Neuronal stem cell (in vitro differentiated cells): ENCODE measurements around the gene BEX3.
A peak's percentile ranks its signal among the peaks of the same experiment; 100 is the strongest.

Experiments
- DNase-seq: peaks from one replicate; pipeline ENCODE4 v3.0.0-alpha.2; 2013; ENCODE audit warnings: low spot score
- H2AFZ ChIP-seq: one replicate; pipeline ENCODE4 v1.6.1; 2013; ENCODE audit warnings: mild to moderate bottlenecking, low read length, inconsistent platforms
- H2AK5ac ChIP-seq: 2 replicates; pipeline ENCODE4 v1.6.1; 2013; ENCODE audit warnings: low read depth, mild to moderate bottlenecking, inconsistent platforms, low read length, moderate library complexity, mixed read lengths
- H2BK120ac ChIP-seq: 2 replicates; pipeline ENCODE4 v1.6.1; 2013; ENCODE audit warnings: low read depth, mild to moderate bottlenecking, inconsistent platforms, low read length, moderate library complexity, mixed read lengths
- H2BK12ac ChIP-seq: one replicate; pipeline ENCODE4 v1.6.1; 2013; ENCODE audit warnings: low read length, inconsistent platforms
- H2BK15ac ChIP-seq: 2 replicates; pipeline ENCODE4 v1.6.1; 2013; ENCODE audit warnings: mild to moderate bottlenecking, low read length, inconsistent platforms, mixed read lengths
- H2BK5ac ChIP-seq: one replicate; pipeline ENCODE4 v1.6.1; 2013; ENCODE audit warnings: inconsistent platforms, mild to moderate bottlenecking, low read length, moderate library complexity
- H3K14ac ChIP-seq: one replicate; pipeline ENCODE4 v1.6.1; 2013; ENCODE audit warnings: low read length, inconsistent platforms
- H3K18ac ChIP-seq: 2 replicates; pipeline ENCODE4 v1.6.1; 2013; ENCODE audit warnings: low read length, inconsistent platforms
- H3K23ac ChIP-seq: 2 replicates; pipeline ENCODE4 v1.6.1; 2013; ENCODE audit warnings: low read depth, mild to moderate bottlenecking, mixed read lengths, low read length, inconsistent platforms; ENCODE audit not compliant: poor library complexity
- H3K27ac ChIP-seq: replicated peaks from 3 replicates; pipeline ENCODE4 v1.5.1; 2013; ENCODE audit warnings: low read length, inconsistent platforms
- H3K27me3 ChIP-seq, 3 experiments: 2 replicates each; pipeline ENCODE4 v1.6.1; 2013; ENCODE audit warnings: low read length in 3 of 3, mild to moderate bottlenecking in 2 of 3, inconsistent platforms in 1 of 3, low read depth in 1 of 3, mixed read lengths in 1 of 3, moderate library complexity in 1 of 3; ENCODE audit not compliant: control insufficient read depth in 3 of 3, insufficient read depth in 3 of 3
- H3K36me3 ChIP-seq, 2 donors: replicated peaks in 1 of 2; 2 replicates each; pipeline ENCODE4 v1.6.1; 2013; ENCODE audit warnings: low read length in 2 of 2; ENCODE audit not compliant: control insufficient read depth in 2 of 2, insufficient read depth in 2 of 2
- H3K4ac ChIP-seq: 2 replicates; pipeline ENCODE4 v1.6.1; 2013; ENCODE audit warnings: inconsistent platforms, mild to moderate bottlenecking, low read length, moderate library complexity
- H3K4me1 ChIP-seq, 2 donors: 1 replicate in 1 of 2; 2 replicates in 1 of 2; pipeline ENCODE4 v1.6.1; 2013; ENCODE audit warnings: low read length in 2 of 2, low read depth in 1 of 2; ENCODE audit not compliant: control insufficient read depth in 2 of 2, insufficient read depth in 1 of 2
- H3K4me2 ChIP-seq: one replicate; pipeline ENCODE4 v1.6.1; 2013; ENCODE audit warnings: mild to moderate bottlenecking, low read length, inconsistent platforms; ENCODE audit not compliant: insufficient read depth, poor library complexity, severe bottlenecking
- H3K4me3 ChIP-seq, 2 donors: 2 replicates each; pipeline ENCODE4 v1.5.1; 2013; ENCODE audit warnings: low read length in 2 of 2, mild to moderate bottlenecking in 2 of 2, inconsistent platforms in 1 of 2, moderate library complexity in 1 of 2
- H3K79me1 ChIP-seq: one replicate; pipeline ENCODE4 v1.6.1; 2013; ENCODE audit warnings: low read depth, mild to moderate bottlenecking, inconsistent platforms, low read length, moderate library complexity
- H3K9ac ChIP-seq: one replicate; pipeline ENCODE4 v1.6.1; 2013; ENCODE audit warnings: mild to moderate bottlenecking, low read depth, low read length, inconsistent platforms; ENCODE audit not compliant: poor library complexity
- H3K9me3 ChIP-seq, 2 donors: replicated peaks in 1 of 2; 2 replicates each; pipeline versions ENCODE3 to v1.6.1; 2013; ENCODE audit warnings: low read length in 2 of 2, mild to moderate bottlenecking in 2 of 2, inconsistent platforms in 1 of 2, low read depth in 1 of 2, mixed read lengths in 1 of 2, moderate library complexity in 1 of 2; ENCODE audit not compliant: control insufficient read depth in 2 of 2, insufficient read depth in 1 of 2
- H4K8ac ChIP-seq: one replicate; pipeline ENCODE4 v1.6.1; 2013; ENCODE audit warnings: low read depth, mild to moderate bottlenecking, inconsistent platforms, low read length, moderate library complexity
- H4K91ac ChIP-seq: one replicate; pipeline ENCODE4 v1.6.1; 2013; ENCODE audit warnings: low read length, low read depth, mild to moderate bottlenecking, inconsistent platforms; ENCODE audit not compliant: poor library complexity
- WGBS, 2 donors: extraction: QIAGEN DNeasy Blood & Tissue Kit; methylation state at CpG; one replicate each; pipeline ENCODE4 v1.1.7; 2013; ENCODE audit warnings: missing lambda C conversion rate in 2 of 2, mixed read lengths in 1 of 2; ENCODE audit not compliant: insufficient read length in 2 of 2, insufficient replicate concordance in 1 of 2; ENCODE audit errors: extremely low coverage in 2 of 2; 5-methylcytosine and 5-hydroxymethylcytosine counted together

BEX3 gene

DNA sequence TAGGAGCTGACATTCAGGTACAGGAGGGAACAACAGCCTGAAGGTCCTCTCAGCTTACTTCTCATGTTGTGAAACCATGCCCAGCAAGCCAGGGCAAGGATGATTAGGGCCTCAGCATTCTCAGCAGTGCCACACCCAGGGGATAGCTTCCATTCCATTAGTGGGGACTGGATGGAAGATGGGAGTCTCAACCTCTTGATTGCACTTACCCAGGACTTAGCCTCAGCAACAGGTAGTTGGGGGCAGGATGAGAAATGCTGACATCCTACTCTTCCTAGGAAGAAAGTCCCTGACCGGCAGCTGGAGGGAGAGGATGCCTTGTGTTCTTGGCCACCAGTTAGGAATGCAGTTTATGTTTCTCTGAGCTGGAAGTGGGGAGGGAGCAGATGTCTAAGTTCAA lies 8.8 kb upstream of the BEX3 start:
- Histone ChIP-seq H2BK120ac (no peak overlapping the region), H3K36me3 (no peaks in the 10 kb centered on the region), H3K14ac (no peak overlapping the region), H3K4me1 (peaks cover 0 to 3% of the 10 kb centered on the region in 2 donors), H3K27me3 (no peaks in the 10 kb centered on the region), H4K8ac (no peak overlapping the region), H3K27ac (no peak overlapping the region), H4K91ac (no peak overlapping the region), H3K4ac (no peak overlapping the region), H3K9me3 (no peaks in the 10 kb centered on the region), H3K9ac (no peak overlapping the region), H2AK5ac (no peak overlapping the region), H3K23ac (no peak overlapping the region), H3K79me1 (no peaks in the 10 kb centered on the region), H2BK5ac (no peak overlapping the region), H2BK15ac (no peak overlapping the region), H3K4me2 (no peak overlapping the region), H3K18ac (no peak overlapping the region), H3K4me3 (no peak overlapping the region), H2AFZ (peak overlapping the region; percentile 41), H2BK12ac (no peak overlapping the region)
- no peak for DNase-seq
- WGBS, 2 donors: no CpG with 5 or more reads among the region's 1 CpG

DNA sequence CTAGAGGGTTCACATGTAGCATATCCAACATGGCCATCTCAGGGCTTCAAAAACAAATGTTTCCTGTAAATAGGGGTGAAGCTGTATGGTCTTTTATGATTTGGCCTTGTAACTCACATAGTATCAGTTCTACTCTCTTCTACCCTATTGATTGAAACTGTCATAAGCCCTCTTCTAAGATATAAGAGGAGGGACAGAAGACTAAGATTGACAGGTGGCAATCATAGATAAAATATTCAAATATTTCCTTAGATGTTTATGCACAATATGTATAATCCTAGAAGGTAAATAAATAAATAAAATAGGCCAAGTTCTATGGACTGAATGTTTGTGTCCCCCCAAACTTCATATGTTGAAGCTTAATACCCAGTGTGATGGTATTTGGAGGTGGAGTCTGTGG lies 6.9 kb upstream of the BEX3 start:
- DNase-seq: no peak
- no peak overlapping the region for H3K23ac ChIP-seq
- no peak overlapping the region for H2BK12ac ChIP-seq
- no peak overlapping the region for H3K4me2 ChIP-seq
- peaks cover 0 to 3% of the 10 kb centered on the region in 2 donors for H3K4me1 ChIP-seq
- H3K9ac ChIP-seq: no peak overlapping the region
- no peak overlapping the region for H4K91ac ChIP-seq
- no peak overlapping the region for H2AFZ ChIP-seq
- no peak overlapping the region for H4K8ac ChIP-seq
- H2BK5ac ChIP-seq: no peak overlapping the region
- no peaks in the 10 kb centered on the region for H3K79me1 ChIP-seq
- H2BK15ac ChIP-seq: no peak overlapping the region
- H3K14ac ChIP-seq: no peak overlapping the region
- H3K9me3 ChIP-seq: no peaks in the 10 kb centered on the region
- no peak overlapping the region for H3K27ac ChIP-seq
- H3K4ac ChIP-seq: no peak overlapping the region
- no peaks in the 10 kb centered on the region for H3K36me3 ChIP-seq
- H3K18ac ChIP-seq: no peak overlapping the region
- no peak overlapping the region for H2AK5ac ChIP-seq
- no peak overlapping the region for H2BK120ac ChIP-seq
- H3K4me3 ChIP-seq: no peak overlapping the region
- no peaks in the 10 kb centered on the region for H3K27me3 ChIP-seq

GRCh38 chrX:103372886-103373285 lies 3.5 kb upstream of the BEX3 start:
- H3K9ac ChIP-seq: no peak overlapping the region
- no peak overlapping the region for H4K91ac ChIP-seq
- WGBS, 2 donors: no CpG with 5 or more reads among the region's 2 CpGs
- H3K23ac ChIP-seq: no peak overlapping the region
- no peak overlapping the region for H2BK12ac ChIP-seq
- H2BK15ac ChIP-seq: no peak overlapping the region
- H3K18ac ChIP-seq: no peak overlapping the region
- no peak overlapping the region for H3K14ac ChIP-seq
- H3K4ac ChIP-seq: no peak overlapping the region
- H3K4me3 ChIP-seq: no peak overlapping the region
- peaks cover 0 to 2% of the 10 kb centered on the region in 2 donors for H3K4me1 ChIP-seq
- H2AFZ ChIP-seq: no peak overlapping the region
- no peak overlapping the region for H2BK5ac ChIP-seq
- no peaks in the 10 kb centered on the region for H3K27me3 ChIP-seq
- no peaks in the 10 kb centered on the region for H3K9me3 ChIP-seq
- H3K36me3 ChIP-seq: peaks cover 0 to 6% of the 10 kb centered on the region in 2 donors
- H3K79me1 ChIP-seq: no peaks in the 10 kb centered on the region
- no peak for DNase-seq
- H4K8ac ChIP-seq: no peak overlapping the region
- H3K4me2 ChIP-seq: no peak overlapping the region
- no peak overlapping the region for H2AK5ac ChIP-seq
- no peak overlapping the region for H2BK120ac ChIP-seq
- no peak overlapping the region for H3K27ac ChIP-seq

DNA sequence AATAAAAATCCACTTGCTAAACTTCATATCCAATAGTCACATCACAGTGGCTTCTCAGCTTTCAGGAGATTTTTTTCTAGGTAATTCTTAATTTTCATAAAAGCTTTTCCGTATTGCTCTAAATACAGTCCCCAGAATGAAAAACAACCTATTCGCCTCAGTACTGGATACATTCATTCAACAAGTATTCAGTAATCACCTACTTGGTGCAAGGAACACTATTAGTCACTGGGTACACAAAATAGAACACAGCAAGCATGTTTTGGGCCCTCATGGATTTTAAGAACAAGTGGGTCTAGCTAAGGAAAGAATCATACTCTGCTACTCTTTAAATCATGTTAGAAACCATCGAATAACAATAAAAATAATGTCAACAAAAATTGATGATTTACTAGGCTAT lies 2.8 kb upstream of the BEX3 start:
- no peak overlapping the region for H3K27ac ChIP-seq

More for the DNA sequence above, 2.8 kb upstream of the BEX3 start:
- H2AFZ ChIP-seq: no peak overlapping the region
- no peak overlapping the region for H3K23ac ChIP-seq
- H2AK5ac ChIP-seq: no peak overlapping the region
- H3K9me3 ChIP-seq: no peaks in the 10 kb centered on the region
- H3K4ac ChIP-seq: no peak overlapping the region
- H3K27me3 ChIP-seq: no peaks in the 10 kb centered on the region
- H2BK120ac ChIP-seq: no peak overlapping the region
- H3K79me1 ChIP-seq: no peaks in the 10 kb centered on the region
- H3K9ac ChIP-seq: no peak overlapping the region
- H3K4me1 ChIP-seq: peaks cover 0 to 2% of the 10 kb centered on the region in 2 donors
- H4K91ac ChIP-seq: no peak overlapping the region
- H2BK12ac ChIP-seq: no peak overlapping the region
- DNase-seq: no peak
- no peak overlapping the region for H3K4me2 ChIP-seq
- peaks cover 0 to 11% of the 10 kb centered on the region in 2 donors for H3K36me3 ChIP-seq
- H3K4me3 ChIP-seq: no peak overlapping the region
- H3K14ac ChIP-seq: no peak overlapping the region
- H2BK15ac ChIP-seq: no peak overlapping the region
- no peak overlapping the region for H3K18ac ChIP-seq
- H2BK5ac ChIP-seq: no peak overlapping the region
- no peak overlapping the region for H4K8ac ChIP-seq
- WGBS, 2 donors: no CpG with 5 or more reads among the region's 3 CpGs
